ENCODE measurements around the gene ME1.

DNA sequence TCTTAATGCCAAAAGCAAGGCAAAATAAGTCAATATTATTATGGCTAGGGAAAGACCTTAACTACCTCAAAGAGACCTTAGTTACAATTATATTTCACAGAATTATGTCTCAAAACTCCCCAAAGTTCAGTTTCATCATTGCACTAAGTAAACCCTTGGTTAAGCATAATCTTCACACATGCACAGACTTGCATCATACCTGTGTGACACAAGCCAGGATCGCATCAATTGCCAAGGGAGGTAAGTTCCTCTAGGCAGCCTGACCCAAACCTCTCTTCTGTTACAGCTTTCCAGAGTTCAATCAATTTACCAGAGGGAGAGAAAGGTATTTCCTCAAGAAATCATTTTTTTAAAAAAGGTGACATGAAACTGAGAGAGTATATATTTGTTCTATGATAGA lies 49.6 kb upstream of the ME1 start:
- TF ChIP-seq, protein P1, sequence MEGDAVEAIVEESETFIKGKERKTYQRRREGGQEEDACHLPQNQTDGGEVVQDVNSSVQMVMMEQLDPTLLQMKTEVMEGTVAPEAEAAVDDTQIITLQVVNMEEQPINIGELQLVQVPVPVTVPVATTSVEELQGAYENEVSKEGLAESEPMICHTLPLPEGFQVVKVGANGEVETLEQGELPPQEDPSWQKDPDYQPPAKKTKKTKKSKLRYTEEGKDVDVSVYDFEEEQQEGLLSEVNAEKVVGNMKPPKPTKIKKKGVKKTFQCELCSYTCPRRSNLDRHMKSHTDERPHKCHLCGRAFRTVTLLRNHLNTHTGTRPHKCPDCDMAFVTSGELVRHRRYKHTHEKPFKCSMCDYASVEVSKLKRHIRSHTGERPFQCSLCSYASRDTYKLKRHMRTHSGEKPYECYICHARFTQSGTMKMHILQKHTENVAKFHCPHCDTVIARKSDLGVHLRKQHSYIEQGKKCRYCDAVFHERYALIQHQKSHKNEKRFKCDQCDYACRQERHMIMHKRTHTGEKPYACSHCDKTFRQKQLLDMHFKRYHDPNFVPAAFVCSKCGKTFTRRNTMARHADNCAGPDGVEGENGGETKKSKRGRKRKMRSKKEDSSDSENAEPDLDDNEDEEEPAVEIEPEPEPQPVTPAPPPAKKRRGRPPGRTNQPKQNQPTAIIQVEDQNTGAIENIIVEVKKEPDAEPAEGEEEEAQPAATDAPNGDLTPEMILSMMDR (IDR thresholded peaks at IDR 0.05) = no peak
- TF ChIP-seq ZFX (IDR thresholded peaks at IDR 0.05; ENCODE audit: borderline replicate concordance) = no peak
